Activated CD4-positive, alpha-beta T cell treated with anti-CD3 and anti-CD28 coated beads for 4 hours (primary cell): ENCODE results near the gene RASL11B.

Experiments
- DNase-seq, 2 donors: peaks; one replicate each; pipeline ENCODE4 v3.0.0-alpha.2; 2020

The RASL11B gene

DNA sequence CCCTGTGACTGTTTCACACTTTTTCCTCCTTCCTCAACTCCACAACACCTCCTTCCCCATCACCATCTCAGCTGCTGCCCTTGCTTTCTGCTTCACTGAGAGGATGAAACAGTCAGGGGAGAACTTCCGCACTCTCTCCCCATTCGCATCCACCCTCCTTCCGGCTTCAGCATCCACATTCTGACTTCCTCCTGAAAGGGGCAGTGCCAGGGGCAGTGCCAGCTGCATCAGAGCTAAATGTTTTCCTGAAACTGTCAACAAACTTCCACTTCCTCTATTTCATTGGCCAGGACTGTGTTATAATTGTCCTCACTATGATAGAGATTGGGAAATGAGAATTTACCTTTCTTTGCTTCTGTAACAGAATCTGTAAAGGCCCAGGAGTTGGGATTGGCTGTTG lies 18.2 kb upstream of the RASL11B start:
- no peak for DNase-seq

DNA sequence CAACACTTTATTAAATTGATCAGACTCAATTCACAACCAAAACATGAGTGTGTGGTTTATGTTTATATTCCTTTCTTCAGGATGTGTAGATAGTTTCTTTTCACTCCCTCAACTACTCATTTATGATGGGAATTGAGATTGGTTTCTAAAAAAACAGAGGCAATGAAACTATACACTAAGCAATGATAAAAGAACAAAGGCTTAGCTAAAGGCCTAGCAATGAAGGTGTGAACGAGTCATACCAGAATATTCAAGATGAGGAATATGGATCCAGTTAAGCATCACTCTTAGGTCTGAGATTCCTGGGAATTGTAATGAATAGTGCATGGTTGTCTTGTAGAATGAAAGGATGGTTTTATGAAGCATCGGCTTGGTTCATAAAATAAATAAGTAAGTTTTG lies 17.5 kb upstream of the RASL11B start:
- no peak for DNase-seq

DNA sequence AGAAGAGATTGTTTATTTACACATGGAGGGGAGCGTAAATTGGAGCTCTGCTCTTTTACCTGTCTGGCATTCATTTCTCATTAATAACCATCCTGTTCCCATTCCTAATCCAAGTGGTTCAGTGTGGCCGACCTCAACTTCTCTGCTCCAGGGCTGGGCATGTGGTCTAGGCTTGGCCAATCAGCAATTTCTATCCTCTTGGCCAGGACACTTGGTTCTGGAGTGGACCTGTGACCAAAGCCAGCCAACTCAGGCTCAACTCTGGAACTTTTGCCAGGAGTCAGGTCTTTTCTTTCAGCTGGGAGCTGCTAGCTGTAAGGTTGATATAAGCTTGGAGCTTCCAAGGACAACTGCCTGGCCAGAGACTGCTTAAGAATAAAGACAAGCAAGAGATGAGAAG lies 15.6 kb upstream of the RASL11B start:
- DNase-seq, result no peak

- DNase-seq, result no peak
These were observed 13.9 kb upstream of the RASL11B start for GRCh38 chr4:52848254-52848653.

- DNase-seq, result no peak
These were observed 11.6 kb upstream of the RASL11B start for GRCh38 chr4:52850406-52851124.

GRCh38 chr4:52852041-52852440 lies 10.1 kb upstream of the RASL11B start:
- no peak for DNase-seq

DNA sequence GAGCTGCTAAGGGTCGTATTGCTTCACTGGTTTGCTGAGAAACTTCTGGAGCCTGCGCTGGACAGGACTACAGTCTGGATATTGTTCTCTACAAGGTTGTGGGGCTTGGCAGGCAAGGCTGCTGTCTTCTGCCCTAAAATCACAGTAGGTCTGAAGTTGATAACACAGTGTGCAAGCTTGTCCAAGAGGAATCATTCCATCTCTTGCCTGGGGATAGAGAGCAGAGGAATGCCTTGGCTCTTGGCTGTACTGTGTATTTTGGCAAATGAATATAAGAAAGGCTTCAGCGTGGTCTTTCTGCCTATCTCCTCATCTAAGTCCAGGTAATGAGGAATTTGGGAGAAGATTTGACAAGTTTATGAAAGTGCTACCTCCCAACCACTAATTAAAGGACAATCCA lies 9.4 kb upstream of the RASL11B start:
- DNase-seq, result no peak

- no peak for DNase-seq
These were observed 8.8 kb upstream of the RASL11B start for GRCh38 chr4:52853351-52853750.

DNA sequence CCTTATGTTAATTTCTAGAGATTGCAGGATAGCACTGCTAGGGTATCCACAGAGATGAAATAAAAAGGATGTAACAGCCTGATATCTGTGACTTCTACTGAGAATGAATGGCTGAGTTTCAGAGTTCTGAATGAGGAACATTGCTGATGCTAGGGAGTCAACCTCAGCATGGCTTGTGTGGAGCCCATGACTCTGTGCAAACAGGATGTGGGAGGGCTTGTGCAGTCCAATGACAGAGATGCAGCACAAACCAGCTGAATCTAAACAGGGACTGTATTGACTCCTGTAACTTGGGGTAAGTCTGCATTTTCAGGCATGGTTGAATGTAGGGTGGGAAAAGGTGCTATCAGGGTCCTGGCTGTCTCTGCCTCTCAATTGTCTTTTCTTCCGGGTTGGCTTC lies 5.3 kb upstream of the RASL11B start:
- DNase-seq, result no peak

GRCh38 chr4:52860361-52860760 lies 1.8 kb upstream of the RASL11B start:
- DNase-seq, result no peak

- DNase-seq, result no peak
These were observed 820 bp upstream of the RASL11B start for GRCh38 chr4:52861171-52861823.

DNA sequence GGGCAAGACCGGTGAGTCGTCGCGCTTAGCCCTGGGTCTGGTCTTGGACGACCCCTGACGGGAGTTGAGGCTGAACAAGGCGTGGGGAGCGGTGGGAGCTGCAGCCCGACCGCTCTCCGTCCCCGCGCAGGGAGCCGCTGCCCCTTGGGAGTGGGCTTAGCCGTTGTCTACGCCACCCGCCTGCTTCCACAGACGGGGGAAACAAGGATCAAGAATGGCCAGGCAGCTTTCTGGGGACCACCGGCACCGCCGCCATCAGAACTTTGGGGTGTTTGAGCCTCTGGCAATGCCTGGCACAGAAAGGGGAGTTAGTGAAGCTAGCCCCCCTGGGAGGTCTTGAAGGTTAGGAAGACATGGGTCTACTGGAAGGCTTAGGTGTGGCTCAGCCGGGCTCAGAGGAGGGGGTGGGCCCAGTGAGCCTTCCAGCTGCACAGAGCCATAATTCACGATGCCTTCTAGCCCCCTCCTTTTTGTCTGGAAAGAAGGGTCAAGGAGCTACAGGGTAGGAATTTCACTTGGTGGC lies 583 bp downstream of the RASL11B start:
- peak in 1 of 2 donors; percentile 3 for DNase-seq

- DNase-seq, result no peak
These were observed 1.2 kb downstream of the RASL11B start for GRCh38 chr4:52863324-52863723.

DNA sequence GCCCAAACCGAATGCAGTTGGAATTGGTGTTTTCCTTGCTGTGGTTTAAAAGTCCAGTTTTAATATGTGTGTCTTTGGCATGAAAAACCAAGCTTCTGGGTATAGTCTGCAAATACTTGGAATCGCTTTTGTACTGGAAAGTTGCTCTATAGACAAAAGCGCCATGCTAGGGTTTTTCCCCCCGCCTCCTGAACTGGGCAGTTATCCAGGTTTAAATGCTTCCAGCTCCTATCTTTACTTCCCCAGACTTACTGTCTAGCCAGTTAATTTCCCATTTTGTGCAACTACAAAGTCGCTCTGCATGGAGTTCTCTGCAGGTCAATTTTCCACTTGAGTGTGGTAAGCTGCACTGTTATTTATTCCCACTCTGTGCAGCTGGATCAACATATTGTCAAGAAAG lies 2.7 kb downstream of the RASL11B start:
- DNase-seq, result no peak

DNA sequence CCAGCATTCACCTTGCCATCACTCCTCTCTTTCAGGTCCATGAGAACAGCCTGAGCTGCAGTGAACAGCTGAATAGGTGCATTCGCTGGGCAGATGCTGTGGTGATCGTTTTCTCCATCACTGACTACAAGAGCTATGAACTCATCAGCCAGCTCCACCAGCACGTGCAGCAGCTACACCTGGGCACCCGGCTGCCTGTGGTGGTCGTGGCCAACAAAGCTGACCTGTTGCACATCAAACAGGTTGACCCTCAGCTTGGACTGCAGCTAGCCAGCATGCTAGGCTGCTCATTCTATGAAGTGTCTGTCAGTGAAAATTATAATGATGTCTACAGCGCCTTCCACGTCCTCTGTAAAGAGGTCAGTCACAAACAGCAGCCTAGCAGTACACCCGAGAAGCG lies 3.2 kb downstream of the RASL11B start:
- DNase-seq, result no peak

DNA sequence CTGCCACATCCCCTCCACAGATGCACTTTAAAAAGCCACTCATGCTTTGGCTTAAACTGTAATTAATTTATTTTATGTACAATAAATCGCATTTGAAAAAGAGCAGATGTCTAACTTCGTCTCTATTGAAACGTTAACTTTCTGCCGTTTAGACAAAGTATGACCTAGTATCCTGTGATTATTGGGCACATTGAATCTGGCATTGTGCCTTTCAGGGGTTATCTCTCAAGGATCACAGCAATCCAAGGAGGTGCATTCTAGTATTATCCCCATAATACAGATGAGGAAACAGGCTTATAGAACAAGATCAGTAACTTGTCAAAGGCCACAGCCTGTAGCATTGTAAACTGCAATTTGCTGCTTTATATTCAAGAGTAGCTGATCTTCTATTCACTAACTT lies 4.6 kb downstream of the RASL11B start:
- DNase-seq, result no peak

GRCh38 chr4:52867163-52867562 lies 5.0 kb downstream of the RASL11B start:
- no peak for DNase-seq

DNA sequence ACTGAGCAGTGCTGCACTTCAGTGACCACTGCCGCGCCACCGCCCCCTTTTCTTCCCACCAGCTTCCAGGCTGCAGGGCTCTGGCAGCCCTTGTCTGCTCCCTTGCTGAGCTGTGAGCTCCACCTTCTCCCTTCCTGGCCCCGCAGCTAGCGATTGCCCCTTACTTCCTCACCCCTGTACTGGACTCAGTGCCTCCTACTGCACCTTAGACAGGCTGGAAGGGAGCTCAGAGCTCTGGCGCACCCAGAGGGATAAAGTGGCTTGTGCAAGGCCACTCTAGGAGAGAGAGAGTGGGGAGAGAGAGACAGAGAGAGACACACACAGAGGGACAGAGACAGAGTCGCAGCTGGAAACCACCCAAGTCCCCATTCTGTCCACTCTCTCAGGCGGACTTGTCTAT lies 6.0 kb downstream of the RASL11B start:
- no peak for DNase-seq

DNA sequence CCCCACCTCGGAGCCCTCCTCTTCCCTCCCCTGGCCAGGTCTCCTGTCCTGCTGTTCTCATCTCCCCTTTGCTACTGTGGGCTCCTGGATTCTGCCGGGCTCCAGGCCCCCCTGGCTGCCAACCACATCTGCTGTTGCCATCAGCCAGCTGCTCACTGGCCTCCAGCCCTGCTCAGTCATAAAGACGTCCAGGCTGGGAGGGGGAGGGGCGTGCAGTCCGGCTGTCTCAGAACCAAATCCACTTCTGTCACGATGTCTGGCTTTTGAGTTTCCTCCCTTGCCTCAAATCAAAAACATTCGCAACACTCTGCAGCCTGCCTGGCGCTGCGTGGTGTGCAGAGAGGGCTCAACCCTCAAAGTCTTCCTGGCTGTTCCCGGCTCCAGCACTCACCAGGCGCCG lies 7.1 kb downstream of the RASL11B start:
- no peak for DNase-seq

DNA sequence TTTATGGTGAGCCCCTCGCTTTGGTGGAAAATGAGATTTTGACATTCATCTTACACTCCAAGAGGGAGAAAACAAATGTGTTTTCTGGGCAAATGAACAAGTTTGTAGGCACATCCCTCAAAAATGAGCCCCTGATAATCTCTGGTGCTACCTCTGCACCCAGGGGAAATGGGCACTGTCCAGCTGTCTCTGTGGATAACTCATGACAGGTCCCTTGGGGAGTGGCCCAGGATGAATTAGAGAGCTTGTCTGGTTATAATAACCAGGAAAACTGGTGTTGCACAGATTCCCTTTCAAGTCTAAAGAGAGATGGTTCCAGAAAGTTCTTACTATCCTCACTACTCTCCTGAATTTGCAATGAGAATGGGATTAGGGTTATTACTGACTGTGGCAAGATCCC lies 7.5 kb downstream of the RASL11B start:
- no peak for DNase-seq

DNA sequence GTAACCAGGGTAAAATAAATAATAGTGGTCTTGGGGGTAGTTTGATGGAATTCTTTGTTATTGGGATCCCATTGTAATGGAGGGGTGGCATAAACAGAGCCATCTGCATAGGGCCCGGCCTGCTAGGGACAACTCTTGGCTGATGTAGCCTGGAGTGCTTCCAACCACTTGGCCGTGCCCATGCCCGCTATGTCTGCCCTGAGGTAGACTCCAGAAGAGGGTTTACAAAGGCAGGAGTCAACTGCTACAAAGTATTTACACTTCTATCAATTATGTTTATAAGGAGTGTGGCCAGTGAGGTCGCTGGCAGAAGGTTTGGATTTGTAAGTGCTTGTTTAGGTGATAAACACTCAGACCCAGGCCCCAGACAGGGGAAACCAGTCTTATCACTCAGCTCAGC lies 8.1 kb downstream of the RASL11B start:
- DNase-seq, result no peak

GRCh38 chr4:52873191-52873590 lies 11.1 kb downstream of the RASL11B start:
- DNase-seq, result no peak

DNA sequence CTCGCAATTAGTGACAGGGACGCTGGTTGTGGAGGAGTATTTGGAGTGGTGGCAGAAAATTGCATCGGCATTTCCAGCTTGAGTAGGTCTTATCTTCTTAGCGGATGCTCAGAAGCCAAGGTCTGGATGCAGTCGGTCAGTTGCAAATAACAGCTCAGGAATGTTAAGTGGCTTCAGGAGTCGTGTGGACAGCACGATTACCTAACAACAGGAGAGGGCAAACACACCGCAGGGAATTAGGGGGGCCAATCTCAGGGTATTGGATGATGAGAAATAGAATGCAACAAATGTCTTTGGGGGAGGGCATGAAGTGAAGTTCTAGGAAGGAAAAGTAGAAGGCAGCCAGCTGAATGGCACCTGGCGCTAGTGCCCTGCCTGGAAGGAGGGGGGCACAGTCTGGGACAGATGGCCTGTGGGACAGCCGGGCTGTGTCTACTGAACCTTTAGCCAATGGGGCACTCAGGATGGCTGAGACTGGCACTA lies 11.8 kb downstream of the RASL11B start:
- no peak for DNase-seq

DNA sequence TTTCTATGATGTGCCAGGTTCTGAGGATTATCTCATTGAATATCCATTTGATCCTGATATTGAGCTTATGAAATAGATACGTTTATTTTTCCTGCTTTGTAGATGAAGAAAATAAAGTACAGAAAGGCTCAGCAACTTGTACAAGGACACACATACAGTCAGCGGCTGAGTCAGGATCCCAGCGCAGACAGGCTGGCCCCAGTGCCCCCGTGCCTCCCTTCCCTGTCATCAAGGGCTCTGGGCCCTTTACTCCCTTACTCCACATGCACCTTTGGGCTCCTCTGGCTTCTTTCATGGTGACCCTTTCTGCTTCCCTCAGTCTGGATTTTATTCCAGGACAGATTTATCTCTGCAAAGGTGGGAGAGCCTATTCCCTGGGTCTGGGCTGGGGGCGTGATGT lies 12.8 kb downstream of the RASL11B start:
- no peak for DNase-seq

DNA sequence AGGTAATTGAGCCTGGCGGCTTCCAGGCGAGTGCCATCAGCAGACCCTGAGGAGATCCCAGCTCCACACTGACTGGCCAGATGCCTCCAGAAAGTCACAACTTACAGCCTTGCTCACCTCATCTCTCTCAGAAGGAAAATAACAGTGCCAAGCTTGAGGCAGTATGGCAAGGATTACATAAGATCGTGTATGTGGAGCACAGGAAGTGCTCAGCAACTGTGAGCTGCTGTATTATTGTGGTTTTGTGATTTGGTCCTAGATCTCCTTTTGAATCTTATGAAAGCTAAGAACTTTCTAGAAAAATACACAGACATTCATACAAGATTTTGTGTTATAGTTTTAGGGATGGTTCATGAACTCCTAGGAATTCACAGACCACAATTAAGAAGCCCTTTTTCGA lies 14.0 kb downstream of the RASL11B start:
- no peak for DNase-seq
